ENCODE results near the gene ATP1A2.

The ATP1A2 gene

DNA sequence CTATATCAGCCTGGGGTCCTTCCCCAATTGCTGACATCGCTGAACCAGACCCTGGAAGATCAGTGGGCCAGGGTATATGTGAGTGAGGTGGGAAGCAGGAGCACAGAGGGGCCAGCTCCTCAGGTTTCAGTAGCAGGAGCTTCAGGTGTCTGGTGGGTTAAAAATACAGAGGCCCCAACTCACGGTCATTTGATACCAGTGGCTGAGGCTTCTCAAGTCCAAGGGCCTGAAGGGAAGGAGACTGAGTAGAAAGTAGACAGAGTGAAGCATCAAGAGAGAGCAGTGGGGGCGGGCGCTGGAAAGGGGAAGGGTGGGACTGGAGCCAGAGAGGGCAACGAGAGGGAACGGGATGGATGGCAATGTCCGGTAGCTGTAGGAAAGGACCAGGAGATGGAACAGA lies 72.8 kb downstream of the ATP1A2 start:
- H3K4me1 Mint-ChIP-seq, result peaks cover 0 to 10% of the 10 kb centered on the region in 2 donors
- H3K4me3 Mint-ChIP-seq, result no peak overlapping the region
- no peak for ATAC-seq (replicated peaks)
- DNase-seq, result no peak
- no peak overlapping the region for H3K27ac Mint-ChIP-seq
- no peaks in the 10 kb centered on the region for H3K9me3 Mint-ChIP-seq
- peaks cover 8 to 23% of the 10 kb centered on the region in 2 donors for H3K27me3 Mint-ChIP-seq
- H3K36me3 Mint-ChIP-seq, result no peaks in the 10 kb centered on the region

- DNase-seq (no peak), ATAC-seq (replicated peaks) (no peak)
- no peak within 1 kb of the TSS for H3K4me3 Mint-ChIP-seq
- H3K4me1 Mint-ChIP-seq, result peaks cover 0 to 10% of the 10 kb centered on the region in 2 donors
- no peak within 1 kb of the TSS for H3K27ac Mint-ChIP-seq
- no peaks in the 10 kb centered on the region for H3K36me3 Mint-ChIP-seq
- H3K27me3 Mint-ChIP-seq, result peaks cover 6 to 23% of the 10 kb centered on the region in 2 donors
- H3K9me3 Mint-ChIP-seq, result no peaks in the 10 kb centered on the region
Measured at GRCh38 chr1:160189649-160190625, 74.4 kb downstream of the ATP1A2 start, which contains the start of gene CASQ1. Gene CASQ1 (plus strand): TSS chr1:160190575. CDS start chr1:160190752, 177 bp downstream.

- ATAC-seq (replicated peaks) (no peak), DNase-seq (no peak)
- Mint-ChIP-seq H3K27me3 (peaks cover 0 to 13% of the 10 kb centered on the region in 2 donors), H3K36me3 (no peaks in the 10 kb centered on the region), H3K27ac (no peak overlapping the region), H3K4me1 (peaks cover 0 to 10% of the 10 kb centered on the region in 2 donors), H3K9me3 (no peaks in the 10 kb centered on the region), H3K4me3 (no peak overlapping the region)
Measured at GRCh38 chr1:160191756-160192155, 76.2 kb downstream of the ATP1A2 start.

DNA sequence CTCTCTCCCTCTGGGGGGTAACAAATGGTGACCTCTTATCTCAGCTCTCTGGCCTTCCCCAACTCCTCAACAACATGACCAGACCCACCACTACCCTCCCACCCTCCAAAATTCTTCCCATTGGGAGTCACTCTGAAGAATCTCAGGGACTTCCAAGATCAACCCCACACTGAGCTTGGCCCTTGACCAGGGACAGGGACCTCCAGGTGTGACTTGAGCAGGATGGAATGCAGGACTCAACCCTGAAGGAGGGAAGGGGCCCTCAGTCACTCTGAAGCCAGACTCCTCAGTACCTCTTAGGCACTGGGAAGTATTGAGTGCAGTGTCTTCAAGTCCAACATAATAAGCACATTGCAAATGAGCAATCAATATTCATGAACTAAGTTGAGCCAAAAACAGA lies 76.7 kb downstream of the ATP1A2 start:
- ATAC-seq (replicated peaks) (no peak), DNase-seq (no peak)
- H3K27ac Mint-ChIP-seq, result no peak overlapping the region

More for the DNA sequence above, 76.7 kb downstream of the ATP1A2 start:
- peaks cover 0 to 9% of the 10 kb centered on the region in 2 donors for H3K27me3 Mint-ChIP-seq
- no peaks in the 10 kb centered on the region for H3K9me3 Mint-ChIP-seq
- H3K4me3 Mint-ChIP-seq, result no peak overlapping the region
- no peaks in the 10 kb centered on the region for H3K36me3 Mint-ChIP-seq
- peaks cover 0 to 10% of the 10 kb centered on the region in 2 donors for H3K4me1 Mint-ChIP-seq
